GM23248 (cell line): ENCODE measurements around the gene EARS2.

Experiments used
- EZH2 ChIP-seq: fragments of 200-600 bp; sonication (generic); IDR thresholded peaks from 2 replicates; pipeline ENCODE4 v1.6.1; 2018; ENCODE audit warnings: antibody characterized with exemption, mild to moderate bottlenecking; ENCODE audit not compliant: insufficient read depth, poor library complexity, severe bottlenecking
- EZH2phosphoT487 ChIP-seq: fragments of 200-600 bp; sonication (generic); IDR thresholded peaks from 2 replicates; pipeline ENCODE4 v1.6.1; 2018; ENCODE audit warnings: antibody characterized with exemption, moderate library complexity, mild to moderate bottlenecking, low read depth; ENCODE audit not compliant: insufficient read depth

DNA sequence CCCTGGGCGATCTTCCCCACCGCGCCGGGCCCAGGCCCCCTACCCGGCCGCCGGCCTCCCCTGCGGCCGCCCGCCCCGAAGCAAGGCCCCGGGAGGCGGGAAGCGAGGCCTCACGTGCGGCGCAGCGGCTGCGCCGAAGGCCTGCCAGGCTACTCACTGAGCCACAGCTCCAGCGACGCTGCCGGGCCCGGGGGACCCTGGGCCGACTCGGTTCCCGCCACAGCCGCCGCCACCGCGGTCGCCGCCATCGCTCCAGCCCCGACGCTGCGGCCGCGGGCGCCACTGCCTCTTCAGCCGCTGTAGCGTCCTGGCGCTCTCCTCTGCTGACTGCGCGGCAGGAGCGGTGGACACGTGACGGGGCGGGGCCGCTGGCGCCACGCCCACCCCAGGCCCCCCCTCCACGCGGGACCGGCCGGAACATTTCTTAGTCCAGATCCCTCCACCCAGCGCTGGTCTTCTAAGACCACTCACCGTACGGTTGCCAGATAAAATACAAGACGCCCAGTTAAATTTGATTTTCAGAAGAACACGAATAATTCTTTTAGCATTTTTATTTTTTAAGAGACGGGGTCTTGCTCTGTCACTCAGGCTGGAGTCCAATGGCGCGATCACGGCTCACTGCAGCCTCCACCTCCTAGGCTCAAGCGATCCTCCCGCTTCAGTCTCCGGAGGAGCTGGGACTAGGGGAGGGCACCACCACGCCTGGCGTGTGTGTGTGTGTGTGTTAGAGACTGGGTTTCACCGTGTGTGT lies 46.8 kb downstream of the EARS2 start, which contains the start of gene GGA2:
- TF ChIP-seq EZH2 = no peak
- TF ChIP-seq EZH2phosphoT487 = no peak
